HL-60 (cell line): ENCODE data around the gene P2RX5.

Experiments
- DNase-seq, 2 experiments: peaks; one replicate each; pipeline ENCODE4 v3.0.0-alpha.2; 2010 to 2020; ENCODE audit warnings: low read depth in 1 of 2, low spot score in 1 of 2
- H3K27ac ChIP-seq: fragments of 250-450 bp; sonication (Bioruptor Pico); replicated peaks from 2 replicates; pipeline ENCODE4 v1.5.1; 2020; ENCODE audit warnings: mild to moderate bottlenecking, moderate library complexity
- H3K27me3 ChIP-seq: fragments of 250-450 bp; sonication (Bioruptor Pico); 2 replicates; pipeline ENCODE4 v1.5.1; 2021; ENCODE audit warnings: mild to moderate bottlenecking, moderate library complexity; ENCODE audit not compliant: insufficient read depth, poor library complexity, severe bottlenecking
- H3K4me3 ChIP-seq: replicated peaks from 2 replicates; pipeline ENCODE4 v1.5.1; 2011; ENCODE audit warnings: mild to moderate bottlenecking, control low read depth, low read length; ENCODE audit not compliant: insufficient read depth
- GABPA ChIP-seq: IDR thresholded peaks from 2 replicates; pipeline ENCODE4 v1.6.1; 2012; ENCODE audit warnings: low read depth
- POLR2AphosphoS5 ChIP-seq: IDR thresholded peaks from 2 replicates; pipeline ENCODE4 v1.6.1; 2012; ENCODE audit warnings: low read depth
- SPI1 ChIP-seq: IDR thresholded peaks from 2 replicates; pipeline ENCODE4 v1.6.1; 2012; ENCODE audit warnings: low read depth, mild to moderate bottlenecking, borderline replicate concordance
- TF ChIP-seq, protein P1 (sequence below): IDR thresholded peaks from one replicate; pipeline ENCODE4 v1.5.1; 2011; ENCODE audit warnings: low read length, control low read depth, inconsistent platforms; ENCODE audit not compliant: insufficient read depth
- TF ChIP-seq, protein P2 (sequence below): IDR thresholded peaks from 2 replicates; pipeline ENCODE4 v1.6.1; 2012; ENCODE audit warnings: low read depth; ENCODE audit not compliant: insufficient replicate concordance

The P2RX5 gene

DNA sequence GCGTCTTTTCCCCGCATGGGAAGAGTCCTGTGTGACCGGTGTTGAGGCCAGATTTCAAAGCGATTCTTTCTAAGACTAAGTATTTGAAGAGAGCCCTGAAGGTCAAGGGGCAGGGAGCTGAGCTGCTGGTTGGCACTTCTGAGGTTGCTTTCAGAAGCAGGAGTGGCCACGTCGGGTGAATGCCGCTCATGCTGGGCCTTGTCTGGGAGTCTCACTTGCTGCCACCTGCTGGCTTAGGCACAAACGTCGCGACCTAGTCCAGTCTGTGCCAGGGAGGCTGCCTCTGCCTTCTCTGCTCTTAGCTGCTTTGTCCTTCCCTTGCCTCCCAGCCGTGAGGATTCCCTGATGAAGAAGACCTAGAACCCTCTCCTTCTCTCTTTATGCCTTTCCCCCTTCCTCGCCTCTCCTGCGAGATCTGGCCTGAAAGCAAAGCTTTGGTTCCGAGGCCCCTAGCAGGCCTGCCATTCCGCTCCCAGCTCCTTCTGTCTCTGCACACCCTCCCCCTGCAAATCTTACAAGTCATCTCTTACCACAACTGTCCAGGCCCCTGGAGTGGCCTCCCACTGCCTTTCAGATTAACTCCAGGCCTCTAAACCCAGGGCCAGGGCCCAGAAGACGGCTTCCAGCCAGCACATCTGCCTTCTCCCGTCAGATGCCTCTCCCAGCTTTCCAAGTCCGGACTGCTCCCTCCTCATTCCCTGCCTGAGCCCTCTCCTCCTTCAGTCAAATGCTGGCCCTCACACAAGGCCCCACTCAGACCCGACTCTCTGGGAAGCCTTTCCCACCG lies 48.0 kb downstream of the P2RX5 start:
- TF ChIP-seq POLR2AphosphoS5 (no peak), SPI1 (no peak), GABPA (no peak)
- TF ChIP-seq, protein P1, sequence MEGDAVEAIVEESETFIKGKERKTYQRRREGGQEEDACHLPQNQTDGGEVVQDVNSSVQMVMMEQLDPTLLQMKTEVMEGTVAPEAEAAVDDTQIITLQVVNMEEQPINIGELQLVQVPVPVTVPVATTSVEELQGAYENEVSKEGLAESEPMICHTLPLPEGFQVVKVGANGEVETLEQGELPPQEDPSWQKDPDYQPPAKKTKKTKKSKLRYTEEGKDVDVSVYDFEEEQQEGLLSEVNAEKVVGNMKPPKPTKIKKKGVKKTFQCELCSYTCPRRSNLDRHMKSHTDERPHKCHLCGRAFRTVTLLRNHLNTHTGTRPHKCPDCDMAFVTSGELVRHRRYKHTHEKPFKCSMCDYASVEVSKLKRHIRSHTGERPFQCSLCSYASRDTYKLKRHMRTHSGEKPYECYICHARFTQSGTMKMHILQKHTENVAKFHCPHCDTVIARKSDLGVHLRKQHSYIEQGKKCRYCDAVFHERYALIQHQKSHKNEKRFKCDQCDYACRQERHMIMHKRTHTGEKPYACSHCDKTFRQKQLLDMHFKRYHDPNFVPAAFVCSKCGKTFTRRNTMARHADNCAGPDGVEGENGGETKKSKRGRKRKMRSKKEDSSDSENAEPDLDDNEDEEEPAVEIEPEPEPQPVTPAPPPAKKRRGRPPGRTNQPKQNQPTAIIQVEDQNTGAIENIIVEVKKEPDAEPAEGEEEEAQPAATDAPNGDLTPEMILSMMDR, result peak; percentile 16
- TF ChIP-seq, protein P2, sequence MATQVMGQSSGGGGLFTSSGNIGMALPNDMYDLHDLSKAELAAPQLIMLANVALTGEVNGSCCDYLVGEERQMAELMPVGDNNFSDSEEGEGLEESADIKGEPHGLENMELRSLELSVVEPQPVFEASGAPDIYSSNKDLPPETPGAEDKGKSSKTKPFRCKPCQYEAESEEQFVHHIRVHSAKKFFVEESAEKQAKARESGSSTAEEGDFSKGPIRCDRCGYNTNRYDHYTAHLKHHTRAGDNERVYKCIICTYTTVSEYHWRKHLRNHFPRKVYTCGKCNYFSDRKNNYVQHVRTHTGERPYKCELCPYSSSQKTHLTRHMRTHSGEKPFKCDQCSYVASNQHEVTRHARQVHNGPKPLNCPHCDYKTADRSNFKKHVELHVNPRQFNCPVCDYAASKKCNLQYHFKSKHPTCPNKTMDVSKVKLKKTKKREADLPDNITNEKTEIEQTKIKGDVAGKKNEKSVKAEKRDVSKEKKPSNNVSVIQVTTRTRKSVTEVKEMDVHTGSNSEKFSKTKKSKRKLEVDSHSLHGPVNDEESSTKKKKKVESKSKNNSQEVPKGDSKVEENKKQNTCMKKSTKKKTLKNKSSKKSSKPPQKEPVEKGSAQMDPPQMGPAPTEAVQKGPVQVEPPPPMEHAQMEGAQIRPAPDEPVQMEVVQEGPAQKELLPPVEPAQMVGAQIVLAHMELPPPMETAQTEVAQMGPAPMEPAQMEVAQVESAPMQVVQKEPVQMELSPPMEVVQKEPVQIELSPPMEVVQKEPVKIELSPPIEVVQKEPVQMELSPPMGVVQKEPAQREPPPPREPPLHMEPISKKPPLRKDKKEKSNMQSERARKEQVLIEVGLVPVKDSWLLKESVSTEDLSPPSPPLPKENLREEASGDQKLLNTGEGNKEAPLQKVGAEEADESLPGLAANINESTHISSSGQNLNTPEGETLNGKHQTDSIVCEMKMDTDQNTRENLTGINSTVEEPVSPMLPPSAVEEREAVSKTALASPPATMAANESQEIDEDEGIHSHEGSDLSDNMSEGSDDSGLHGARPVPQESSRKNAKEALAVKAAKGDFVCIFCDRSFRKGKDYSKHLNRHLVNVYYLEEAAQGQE, result no peak
- Histone ChIP-seq H3K4me3 (no peak overlapping the region), H3K27ac (no peak overlapping the region), H3K27me3 (no peaks in the 10 kb centered on the region)
- peak in 1 of 2 experiments; percentile 35 for DNase-seq

DNA sequence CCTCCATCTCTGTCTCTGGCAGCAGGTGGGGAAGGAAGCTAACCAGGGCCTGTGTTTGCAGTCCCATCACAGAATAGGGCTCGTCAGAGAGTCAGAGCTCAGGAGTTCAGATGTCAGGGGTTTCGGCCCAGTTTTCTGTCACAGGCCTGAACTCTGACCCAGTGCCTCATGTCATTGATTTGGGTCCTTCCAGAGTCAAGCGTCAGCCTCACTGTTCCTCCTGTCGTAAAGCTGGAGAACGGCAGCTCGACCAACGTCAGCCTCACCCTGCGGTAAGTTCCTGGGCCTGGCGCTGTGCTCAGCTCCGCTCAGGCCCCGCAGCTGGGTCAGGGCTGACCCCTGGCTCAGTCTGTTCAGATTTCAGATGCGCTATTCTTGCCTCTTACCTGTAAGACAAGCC lies 48.7 kb downstream of the P2RX5 start:
- no peak for TF ChIP-seq POLR2AphosphoS5
- TF ChIP-seq, protein P2, result no peak
- TF ChIP-seq, protein P1, result no peak
- TF ChIP-seq SPI1, result no peak
- no peak for TF ChIP-seq GABPA
- H3K27ac ChIP-seq, result no peak overlapping the region
- H3K27me3 ChIP-seq, result no peaks in the 10 kb centered on the region
- no peak overlapping the region for H3K4me3 ChIP-seq
- DNase-seq, result no peak

DNA sequence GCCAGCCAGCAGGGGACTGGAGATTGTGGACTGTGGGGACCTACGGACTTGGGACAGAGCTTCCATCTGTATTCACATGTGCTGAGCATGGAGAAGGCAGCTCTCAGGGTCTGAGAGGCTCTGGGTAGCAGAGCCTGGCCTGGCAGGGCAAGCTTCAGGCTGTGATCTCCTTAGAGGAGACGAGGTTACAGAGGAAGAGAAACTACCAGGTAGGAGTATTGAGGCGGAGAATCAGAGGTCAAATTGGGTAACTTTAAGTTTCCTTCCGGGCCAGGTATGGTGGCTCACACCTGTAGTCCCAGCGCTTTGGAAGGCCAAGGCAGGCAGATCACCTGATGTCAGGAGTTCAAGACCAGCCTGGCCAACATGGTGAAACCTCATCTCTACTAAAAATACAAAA lies 50.6 kb downstream of the P2RX5 start:
- TF ChIP-seq, protein P1, result no peak
- TF ChIP-seq, protein P2, result no peak
- TF ChIP-seq GABPA (no peak), POLR2AphosphoS5 (no peak), SPI1 (no peak)
- no peak overlapping the region for H3K27ac ChIP-seq
- DNase-seq, result no peak
- no peaks in the 10 kb centered on the region for H3K27me3 ChIP-seq
- H3K4me3 ChIP-seq, result no peak overlapping the region
